ENCODE results near the gene DGKI.

DGKI gene

DNA sequence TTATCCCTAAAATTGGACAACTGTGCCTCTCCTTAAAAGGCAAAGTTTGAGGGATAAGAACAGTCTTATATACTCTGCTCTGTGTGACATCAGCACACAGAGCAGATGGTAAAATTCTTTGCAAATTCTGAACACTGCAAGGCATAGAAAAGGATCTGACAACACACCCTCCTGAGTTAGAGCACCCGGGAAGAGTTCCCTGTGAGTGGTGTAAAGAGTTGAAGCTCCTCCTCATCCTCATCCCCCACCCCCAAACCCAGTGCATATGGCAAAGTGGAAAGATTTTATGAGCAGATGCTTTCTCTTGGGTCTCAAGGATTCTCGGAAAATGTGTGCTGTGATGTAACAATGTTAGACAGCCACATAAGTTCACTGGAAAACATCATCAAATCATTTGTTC lies 40.0 kb upstream of the DGKI start:
- TF ChIP-seq ZNF274 (IDR thresholded peaks at IDR 0.05; ENCODE audit: low read depth, low read length) (no peak), YY1 (IDR thresholded peaks at IDR 0.05; ENCODE audit: insufficient read depth, insufficient read length) (no peak), SUZ12 (IDR thresholded peaks at IDR 0.05; ENCODE audit: extremely low read depth, insufficient read depth, insufficient read length) (no peak)
- Histone ChIP-seq H3K27me3 (ENCODE audit: insufficient read depth, insufficient read length) (no peaks in the 10 kb centered on the region), H3K36me3 (ENCODE audit: insufficient read depth, insufficient read length, low read length) (peaks cover 24% of the 10 kb centered on the region), H3K9ac (ENCODE audit: insufficient read length, low read depth) (no peak overlapping the region), H3K9me3 (ENCODE audit: insufficient read depth, low read length) (no peaks in the 10 kb centered on the region), H3K4me3 (ENCODE audit: insufficient read length, low read depth) (no peak overlapping the region), H3K4me1 (ENCODE audit: insufficient read depth, insufficient read length) (no peaks in the 10 kb centered on the region)
- DNase-seq (ENCODE audit: low read depth, low spot score), result no peak

DNA sequence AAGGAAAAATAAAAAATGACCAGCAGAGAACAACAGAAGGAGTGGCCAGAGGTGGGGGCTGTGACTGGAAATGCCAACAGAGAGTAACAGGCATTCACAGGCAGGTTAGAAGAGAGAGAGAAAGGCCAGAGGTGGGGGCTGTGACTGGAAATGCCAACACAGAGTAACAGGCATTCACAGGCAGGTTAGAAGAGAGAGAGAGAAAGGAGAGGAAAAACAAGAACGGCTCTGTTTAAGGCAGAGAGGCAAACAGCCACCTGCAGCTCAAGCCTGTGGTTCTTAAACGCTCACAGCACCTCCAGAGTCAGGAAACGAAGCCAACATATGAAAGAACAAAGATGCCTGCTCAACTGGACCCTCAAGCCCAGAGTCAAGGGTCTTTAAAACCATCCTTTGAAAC lies 39.5 kb upstream of the DGKI start:
- H3K4me3 ChIP-seq (ENCODE audit: insufficient read length, low read depth), result no peak overlapping the region
- no peaks in the 10 kb centered on the region for H3K27me3 ChIP-seq (ENCODE audit: insufficient read depth, insufficient read length)
- no peaks in the 10 kb centered on the region for H3K9me3 ChIP-seq (ENCODE audit: insufficient read depth, low read length)
- no peaks in the 10 kb centered on the region for H3K4me1 ChIP-seq (ENCODE audit: insufficient read depth, insufficient read length)
- no peak overlapping the region for H3K9ac ChIP-seq (ENCODE audit: insufficient read length, low read depth)
- no peak for DNase-seq (ENCODE audit: low read depth, low spot score)
- H3K36me3 ChIP-seq (ENCODE audit: insufficient read depth, insufficient read length, low read length), result peaks cover 28% of the 10 kb centered on the region
- TF ChIP-seq YY1 (IDR thresholded peaks at IDR 0.05; ENCODE audit: insufficient read depth, insufficient read length) (no peak), ZNF274 (IDR thresholded peaks at IDR 0.05; ENCODE audit: low read depth, low read length) (no peak), SUZ12 (IDR thresholded peaks at IDR 0.05; ENCODE audit: extremely low read depth, insufficient read depth, insufficient read length) (no peak)

DNA sequence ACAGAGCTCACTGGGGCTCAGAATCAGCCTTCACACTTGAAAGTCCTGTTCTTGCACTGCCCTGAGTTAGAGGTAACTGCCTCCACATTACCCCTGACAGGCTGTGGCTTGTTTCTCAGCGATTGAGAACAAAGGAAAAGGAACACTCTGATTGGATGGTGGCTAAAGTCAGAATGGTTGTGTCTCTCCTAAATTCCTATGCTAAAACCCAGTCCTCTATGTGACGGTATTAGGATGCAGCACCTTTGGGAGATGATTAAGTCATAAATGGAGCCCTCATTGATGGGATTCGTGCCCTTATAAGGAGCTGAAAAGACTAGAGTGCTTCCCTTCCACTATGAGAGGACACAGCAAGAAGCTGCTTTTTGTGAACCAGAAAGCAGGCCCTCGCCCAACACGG lies 38.9 kb upstream of the DGKI start:
- Histone ChIP-seq H3K4me3 (ENCODE audit: insufficient read length, low read depth) (no peak overlapping the region), H3K27me3 (ENCODE audit: insufficient read depth, insufficient read length) (no peaks in the 10 kb centered on the region), H3K4me1 (ENCODE audit: insufficient read depth, insufficient read length) (no peaks in the 10 kb centered on the region), H3K9me3 (ENCODE audit: insufficient read depth, low read length) (no peaks in the 10 kb centered on the region), H3K36me3 (ENCODE audit: insufficient read depth, insufficient read length, low read length) (peaks cover 30% of the 10 kb centered on the region), H3K9ac (ENCODE audit: insufficient read length, low read depth) (no peak overlapping the region)
- no peak for TF ChIP-seq ZNF274 (IDR thresholded peaks at IDR 0.05; ENCODE audit: low read depth, low read length)
- TF ChIP-seq SUZ12 (IDR thresholded peaks at IDR 0.05; ENCODE audit: extremely low read depth, insufficient read depth, insufficient read length), result no peak
- TF ChIP-seq YY1 (IDR thresholded peaks at IDR 0.05; ENCODE audit: insufficient read depth, insufficient read length), result no peak
- DNase-seq (ENCODE audit: low read depth, low spot score), result no peak

DNA sequence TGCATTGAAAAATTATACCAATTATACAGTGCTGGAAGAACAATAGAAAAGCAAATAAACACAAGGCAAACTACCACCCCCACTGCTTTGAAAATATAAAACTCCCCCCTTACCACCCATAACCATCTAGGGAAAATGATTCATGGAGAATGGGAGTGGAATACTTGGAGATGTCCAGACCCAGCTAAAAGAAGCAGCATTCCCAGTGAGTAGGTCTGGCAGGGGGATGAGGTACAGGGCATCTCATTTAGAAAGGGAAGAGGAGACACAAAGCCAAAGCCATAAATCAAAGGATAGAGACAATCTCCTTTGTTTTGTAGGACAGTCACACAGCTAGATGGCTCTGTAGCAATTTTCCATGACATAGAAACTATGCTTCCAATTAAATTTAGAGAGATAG lies 36.0 kb upstream of the DGKI start:
- Histone ChIP-seq H3K4me3 (ENCODE audit: insufficient read length, low read depth) (no peak overlapping the region), H3K9me3 (ENCODE audit: insufficient read depth, low read length) (no peaks in the 10 kb centered on the region), H3K9ac (ENCODE audit: insufficient read length, low read depth) (no peak overlapping the region), H3K36me3 (ENCODE audit: insufficient read depth, insufficient read length, low read length) (peaks cover 38% of the 10 kb centered on the region), H3K4me1 (ENCODE audit: insufficient read depth, insufficient read length) (peaks cover 8% of the 10 kb centered on the region), H3K27me3 (ENCODE audit: insufficient read depth, insufficient read length) (no peaks in the 10 kb centered on the region)
- no peak for DNase-seq (ENCODE audit: low read depth, low spot score)
- TF ChIP-seq YY1 (IDR thresholded peaks at IDR 0.05; ENCODE audit: insufficient read depth, insufficient read length), result no peak
- TF ChIP-seq ZNF274 (IDR thresholded peaks at IDR 0.05; ENCODE audit: low read depth, low read length), result no peak
- TF ChIP-seq SUZ12 (IDR thresholded peaks at IDR 0.05; ENCODE audit: extremely low read depth, insufficient read depth, insufficient read length), result no peak

DNA sequence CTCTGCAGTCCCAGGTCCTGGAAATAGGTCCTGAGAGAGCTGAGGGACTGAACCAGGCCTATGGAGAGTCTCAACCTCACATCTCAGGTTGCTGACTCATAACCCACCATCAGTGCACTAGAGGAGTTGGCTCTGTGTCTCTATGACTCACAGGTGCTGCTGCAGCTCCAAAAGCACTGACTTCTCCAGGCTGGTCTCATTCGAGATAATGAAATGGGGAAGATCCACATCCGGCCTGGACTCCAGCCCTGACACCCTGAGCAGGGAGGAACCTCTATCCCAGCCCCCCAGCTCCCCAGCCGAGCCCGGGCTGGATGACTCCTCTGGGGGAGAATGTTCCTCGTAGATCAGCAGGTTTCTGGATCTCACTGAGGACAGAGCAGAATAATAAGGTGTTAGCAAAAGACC lies 35.5 kb upstream of the DGKI start:
- no peak overlapping the region for H3K4me3 ChIP-seq (ENCODE audit: insufficient read length, low read depth)

DNA sequence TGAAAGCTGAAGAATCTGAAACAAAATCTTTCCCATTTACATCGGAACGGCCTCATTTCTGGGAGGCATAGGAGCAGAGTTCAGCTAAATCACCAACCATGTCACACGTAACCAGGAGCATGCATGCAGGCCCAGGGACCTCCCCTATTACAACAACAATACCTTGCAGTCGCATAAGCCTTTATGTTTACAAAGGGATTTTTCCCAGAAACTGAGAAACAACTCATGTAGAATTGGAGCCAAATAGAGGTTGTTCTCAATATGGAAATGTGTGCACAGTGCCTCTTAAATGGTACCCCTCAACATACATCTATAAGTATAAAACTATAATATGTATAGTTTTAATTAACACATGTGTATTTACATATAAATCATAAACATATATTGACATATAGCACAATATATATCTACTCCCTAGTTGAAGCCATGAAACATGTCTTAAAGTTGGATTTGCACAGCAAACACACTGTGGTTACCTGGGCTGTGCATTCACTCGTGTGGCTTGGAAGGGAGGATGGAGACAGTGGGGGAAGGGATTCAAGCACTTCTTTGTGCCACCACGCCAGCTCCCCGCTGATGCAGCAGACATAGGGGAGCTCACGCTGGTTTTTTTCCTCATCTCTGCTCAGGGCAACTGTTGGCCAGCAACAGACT lies 35.0 kb upstream of the DGKI start:
- H3K4me3 ChIP-seq (ENCODE audit: insufficient read length, low read depth), result no peak overlapping the region
- no peaks in the 10 kb centered on the region for H3K27me3 ChIP-seq (ENCODE audit: insufficient read depth, insufficient read length)
- no peaks in the 10 kb centered on the region for H3K9me3 ChIP-seq (ENCODE audit: insufficient read depth, low read length)
- H3K4me1 ChIP-seq (ENCODE audit: insufficient read depth, insufficient read length), result peaks cover 8% of the 10 kb centered on the region
- H3K36me3 ChIP-seq (ENCODE audit: insufficient read depth, insufficient read length, low read length), result peaks cover 39% of the 10 kb centered on the region
- TF ChIP-seq SUZ12 (IDR thresholded peaks at IDR 0.05; ENCODE audit: extremely low read depth, insufficient read depth, insufficient read length) (no peak), ZNF274 (IDR thresholded peaks at IDR 0.05; ENCODE audit: low read depth, low read length) (no peak), YY1 (IDR thresholded peaks at IDR 0.05; ENCODE audit: insufficient read depth, insufficient read length) (no peak)
- no peak overlapping the region for H3K9ac ChIP-seq (ENCODE audit: insufficient read length, low read depth)
- DNase-seq (ENCODE audit: low read depth, low spot score), result no peak

More for the DNA sequence above, 35.5 kb upstream of the DGKI start:
- no peak for DNase-seq (ENCODE audit: low read depth, low spot score)
- TF ChIP-seq ZNF274 (IDR thresholded peaks at IDR 0.05; ENCODE audit: low read depth, low read length) (no peak), YY1 (IDR thresholded peaks at IDR 0.05; ENCODE audit: insufficient read depth, insufficient read length) (no peak)
- H3K9me3 ChIP-seq (ENCODE audit: insufficient read depth, low read length), result no peaks in the 10 kb centered on the region
- peaks cover 38% of the 10 kb centered on the region for H3K36me3 ChIP-seq (ENCODE audit: insufficient read depth, insufficient read length, low read length)
- H3K27me3 ChIP-seq (ENCODE audit: insufficient read depth, insufficient read length), result no peaks in the 10 kb centered on the region
- H3K4me1 ChIP-seq (ENCODE audit: insufficient read depth, insufficient read length), result peaks cover 8% of the 10 kb centered on the region
- H3K9ac ChIP-seq (ENCODE audit: insufficient read length, low read depth), result no peak overlapping the region

DNA sequence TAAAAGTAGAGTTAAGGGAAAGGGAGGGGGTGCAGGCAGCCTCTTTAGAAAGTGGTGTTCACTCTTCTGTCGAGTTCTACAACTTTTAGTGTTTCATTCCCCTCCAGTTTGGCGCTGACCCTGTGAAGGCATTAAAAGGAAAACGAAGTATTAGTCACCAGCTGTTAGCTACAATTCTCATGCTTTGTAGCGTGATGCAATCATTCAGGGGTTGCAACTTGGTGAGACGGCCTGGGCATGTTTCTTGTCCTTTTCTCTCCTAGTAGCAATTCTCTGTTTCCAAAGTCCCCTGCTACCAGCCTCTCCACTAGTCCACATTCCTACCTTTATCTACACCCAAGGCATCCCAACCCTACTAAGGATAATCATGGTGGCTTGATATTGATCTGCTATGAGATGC lies 33.7 kb upstream of the DGKI start:
- Histone ChIP-seq H3K36me3 (ENCODE audit: insufficient read depth, insufficient read length, low read length) (peaks cover 42% of the 10 kb centered on the region), H3K4me1 (ENCODE audit: insufficient read depth, insufficient read length) (peaks cover 8% of the 10 kb centered on the region), H3K27me3 (ENCODE audit: insufficient read depth, insufficient read length) (no peaks in the 10 kb centered on the region), H3K9ac (ENCODE audit: insufficient read length, low read depth) (no peak overlapping the region), H3K4me3 (ENCODE audit: insufficient read length, low read depth) (no peak overlapping the region), H3K9me3 (ENCODE audit: insufficient read depth, low read length) (no peaks in the 10 kb centered on the region)
- TF ChIP-seq YY1 (IDR thresholded peaks at IDR 0.05; ENCODE audit: insufficient read depth, insufficient read length) (no peak), SUZ12 (IDR thresholded peaks at IDR 0.05; ENCODE audit: extremely low read depth, insufficient read depth, insufficient read length) (no peak), ZNF274 (IDR thresholded peaks at IDR 0.05; ENCODE audit: low read depth, low read length) (no peak)
- DNase-seq (ENCODE audit: low read depth, low spot score), result no peak

Data from NT2/D1 (cell line).